ENCODE data around the gene ASCL3. TPM values are rescaled to one million over a fixed set of nuclear protein-coding genes. Genes with fewer than 3 reads are reported as not detected.
A peak's percentile ranks its signal among the peaks of the same experiment; 100 is the strongest.

Gene ASCL3
- total and polyA plus RNA-seq, 2 of the 8 experiments (the other 6 are each of a cell fraction or from before 2014, with no cell fraction given) = not detected

DNA sequence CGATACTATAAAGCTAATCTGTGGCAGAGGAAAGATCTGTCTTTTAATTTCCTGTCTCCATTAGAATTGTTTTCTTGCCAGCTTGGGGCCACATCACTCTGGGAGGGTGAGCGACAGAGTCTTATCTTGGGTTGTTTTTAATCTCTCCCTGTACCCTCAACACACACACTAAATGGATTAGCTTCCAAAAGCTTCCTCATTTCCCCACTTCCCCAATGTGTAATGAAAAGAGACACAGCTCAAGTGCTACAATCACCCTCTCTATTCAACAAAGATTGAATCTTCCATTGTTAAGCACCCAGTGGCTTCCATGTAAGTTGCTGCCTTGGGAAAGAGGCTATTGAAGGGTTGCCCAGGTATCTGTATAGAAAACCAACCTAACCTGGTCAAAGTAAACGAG, 6.1 kb upstream of the ASCL3 start:
- POLR2A ChIA-PET (ENCODE audit: partially characterized antibody) = interaction anchor here (0.6 to 1.1 kb wide), 2 partner anchors 16 to 558 kb away, joined by 3 to 4 read pairs; no protein-coding TSS in a partner anchor
- no peak overlapping the region for H4K8ac ChIP-seq (ENCODE audit: extremely low read depth, insufficient read depth, low read length)
- no peak overlapping the region for H3K4me2 ChIP-seq (ENCODE audit: insufficient read depth in 1 of 2, low read depth in 2 of 2, low read length in 2 of 2)
- H3K79me1 ChIP-seq (ENCODE audit: low read depth, low read length) = no peaks in the 10 kb centered on the region
- no peaks in the 10 kb centered on the region for H3K9me3 ChIP-seq (ENCODE audit: insufficient read depth in 2 of 2, low read depth in 1 of 2, low read length in 1 of 2)
- H2AFZ ChIP-seq (ENCODE audit: low read length) = no peak overlapping the region
- H3K79me2 ChIP-seq (ENCODE audit: control insufficient read depth in 1 of 2, insufficient read depth in 2 of 2, low read length in 2 of 2) = no peaks in the 10 kb centered on the region
- CTCF ChIA-PET (ENCODE audit: partially characterized antibody) = interaction anchor here (1.1 to 2.0 kb wide), 7 partner anchors 10 to 189 kb away, joined by 3 to 6 read pairs (median 4); no protein-coding TSS in a partner anchor
- no peaks in the 10 kb centered on the region for H3K27me3 ChIP-seq (replicated peaks in 1 of 4; ENCODE audit: control insufficient read depth in 3 of 4, extremely low read depth in 1 of 4, insufficient read depth in 3 of 4, low read length in 3 of 4)
- no peak overlapping the region for H2BK120ac ChIP-seq (replicated peaks; ENCODE audit: low read depth, low read length)
- no peak overlapping the region for H2AK5ac ChIP-seq (ENCODE audit: low read depth, low read length)
- 85% methylated on average over 3 of the region's 3 CpGs; no CpG with 5 or more reads in 1 of the 2 experiments for WGBS, 2 experiments (ENCODE audit: extremely low coverage in 1 of 2, insufficient coverage in 1 of 2, insufficient read length in 1 of 2, insufficient replicate concordance in 2 of 2, low coverage in 1 of 2, low lambda C conversion rate in 2 of 2, missing lambda C conversion rate in 1 of 2)
- H3K27ac ChIP-seq (ENCODE audit: low read depth, low read length) = no peak overlapping the region
- H3K9ac ChIP-seq (replicated peaks in 1 of 4; ENCODE audit: extremely low read depth in 1 of 4, low read depth in 3 of 4, low read length in 3 of 4) = no peak overlapping the region
- DNase-seq (ENCODE audit: low read depth in 1 of 2, low spot score in 2 of 2) = no peak
- H4K5ac ChIP-seq (ENCODE audit: insufficient read length, low read depth, low read length) = no peak overlapping the region
- no peak overlapping the region for H3K4ac ChIP-seq (replicated peaks; ENCODE audit: insufficient read length, low read depth, low read length)
- H3K14ac ChIP-seq (ENCODE audit: insufficient read length) = no peak overlapping the region
- no peak overlapping the region for H2BK15ac ChIP-seq (ENCODE audit: low read length)
- H4K91ac ChIP-seq (replicated peaks; ENCODE audit: insufficient read length, low read length) = no peak overlapping the region
- no peaks in the 10 kb centered on the region for H3K23me2 ChIP-seq (ENCODE audit: low read depth, low read length)
- no peak overlapping the region for H2BK5ac ChIP-seq (ENCODE audit: low read depth, low read length)
- H3K56ac ChIP-seq (replicated peaks; ENCODE audit: insufficient read length, low read depth, low read length) = no peak overlapping the region
- H3K23ac ChIP-seq (ENCODE audit: insufficient read length) = no peak overlapping the region
- H3K36me3 ChIP-seq (ENCODE audit: control insufficient read depth in 2 of 4, insufficient read depth in 4 of 4, low read length in 3 of 4) = peaks cover 0 to 5% (median under 1%) of the 10 kb centered on the region in 4 experiments; a peak in 1 of 8 replicates
- H2BK12ac ChIP-seq (ENCODE audit: low read depth, low read length) = no peak overlapping the region
- no peak overlapping the region for H3K4me3 ChIP-seq (ENCODE audit: extremely low read depth in 1 of 4, insufficient read depth in 2 of 4, low read depth in 3 of 4, low read length in 4 of 4)
- peak; percentile 57 for FAIRE-seq
- H3K18ac ChIP-seq (ENCODE audit: extremely low read depth, low read length) = no peak overlapping the region
- H3K4me1 ChIP-seq (replicated peaks in 1 of 4; ENCODE audit: control insufficient read depth in 3 of 4, insufficient read depth in 4 of 4, low read length in 3 of 4) = no peaks in the 10 kb centered on the region
- H4K20me1 ChIP-seq (replicated peaks in 1 of 2; ENCODE audit: control insufficient read depth in 1 of 2, insufficient read depth in 2 of 2, low read length in 2 of 2) = no peaks in the 10 kb centered on the region
- H2BK20ac ChIP-seq (ENCODE audit: low read length) = no peak overlapping the region
- TF ChIP-seq SP1 (IDR thresholded peaks at IDR 0.05; ENCODE audit: low read depth, low read length) (no peak), EP300 (IDR thresholded peaks at IDR 0.05; ENCODE audit: borderline replicate concordance in 1 of 2, low read depth in 2 of 2, low read length in 2 of 2) (no peak), MAFK (IDR thresholded peaks at IDR 0.05; ENCODE audit: low read depth, low read length) (no peak)

Data from H1 (cell line).